ENCODE results near the gene AKAP7. TPM values are rescaled to one million over a fixed set of nuclear protein-coding genes. Genes with fewer than 3 reads are reported as not detected.

AKAP7 gene
- total RNA-seq, 2 experiments from 2014 or later, result 6.2 to 6.5 TPM

DNA sequence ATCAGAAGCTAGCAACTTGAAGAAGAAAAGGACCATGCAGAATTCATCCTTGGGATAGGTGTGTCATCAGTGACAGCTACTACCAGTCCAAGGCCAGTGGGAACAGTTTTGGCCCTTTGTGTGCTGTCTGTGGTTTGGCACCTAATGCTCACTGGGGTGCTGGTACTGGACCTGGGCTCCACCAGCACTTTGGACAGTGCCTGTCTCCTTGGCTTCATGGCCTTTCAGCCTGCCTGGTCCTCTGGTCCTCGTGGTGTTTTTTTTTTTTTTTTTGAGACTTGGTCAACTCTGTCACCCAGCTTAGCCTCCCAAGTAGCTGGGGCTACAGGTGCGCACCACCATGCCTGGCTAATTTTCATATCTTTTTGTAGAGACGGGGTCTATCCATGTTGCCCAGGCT lies 56.3 kb downstream of the AKAP7 start:
- H3K4me1 Mint-ChIP-seq (ENCODE audit: low read depth), result no peaks in the 10 kb centered on the region
- H3K36me3 Mint-ChIP-seq (ENCODE audit: low read depth), result peaks cover 17% of the 10 kb centered on the region
- ATAC-seq (no peak), DNase-seq (no peak)
- CTCF ChIA-PET, result no interaction called here
- no peak overlapping the region for H3K27ac Mint-ChIP-seq
- POLR2A ChIA-PET, result no interaction called here
- peaks cover 29% of the 10 kb centered on the region for H3K9me3 Mint-ChIP-seq
- H3K27me3 Mint-ChIP-seq, result no peaks in the 10 kb centered on the region
- no peak overlapping the region for H3K4me3 Mint-ChIP-seq
- intact Hi-C loops (cut with micrococcal nuclease), result no loop called here
- TF ChIP-seq, protein P1, sequence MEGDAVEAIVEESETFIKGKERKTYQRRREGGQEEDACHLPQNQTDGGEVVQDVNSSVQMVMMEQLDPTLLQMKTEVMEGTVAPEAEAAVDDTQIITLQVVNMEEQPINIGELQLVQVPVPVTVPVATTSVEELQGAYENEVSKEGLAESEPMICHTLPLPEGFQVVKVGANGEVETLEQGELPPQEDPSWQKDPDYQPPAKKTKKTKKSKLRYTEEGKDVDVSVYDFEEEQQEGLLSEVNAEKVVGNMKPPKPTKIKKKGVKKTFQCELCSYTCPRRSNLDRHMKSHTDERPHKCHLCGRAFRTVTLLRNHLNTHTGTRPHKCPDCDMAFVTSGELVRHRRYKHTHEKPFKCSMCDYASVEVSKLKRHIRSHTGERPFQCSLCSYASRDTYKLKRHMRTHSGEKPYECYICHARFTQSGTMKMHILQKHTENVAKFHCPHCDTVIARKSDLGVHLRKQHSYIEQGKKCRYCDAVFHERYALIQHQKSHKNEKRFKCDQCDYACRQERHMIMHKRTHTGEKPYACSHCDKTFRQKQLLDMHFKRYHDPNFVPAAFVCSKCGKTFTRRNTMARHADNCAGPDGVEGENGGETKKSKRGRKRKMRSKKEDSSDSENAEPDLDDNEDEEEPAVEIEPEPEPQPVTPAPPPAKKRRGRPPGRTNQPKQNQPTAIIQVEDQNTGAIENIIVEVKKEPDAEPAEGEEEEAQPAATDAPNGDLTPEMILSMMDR (IDR thresholded peaks at IDR 0.05), result no peak

GRCh38 chr6:131197716-131198115 lies 62.4 kb downstream of the AKAP7 start:
- TF ChIP-seq, protein P1 (IDR thresholded peaks at IDR 0.05), result no peak
- DNase-seq, result peak; percentile 45
- Mint-ChIP-seq H3K27ac (peak overlapping the region; percentile 95), H3K9me3 (peaks cover 26% of the 10 kb centered on the region), H3K4me3 (peak overlapping the region; percentile 47), H3K4me1 (ENCODE audit: low read depth) (peaks cover 37% of the 10 kb centered on the region), H3K36me3 (ENCODE audit: low read depth) (peaks cover 17% of the 10 kb centered on the region), H3K27me3 (no peaks in the 10 kb centered on the region)
- intact Hi-C loops (cut with micrococcal nuclease), result no loop called here
- CTCF ChIA-PET, result interaction anchor here (1.5 to 3.9 kb wide), 3 partner anchors 14 to 335 kb away, joined by 6 to 86 read pairs (median 31); no protein-coding TSS in a partner anchor
- POLR2A ChIA-PET, result no interaction called here
- no peak for ATAC-seq

GRCh38 chr6:131199568-131200272 lies 64.5 kb downstream of the AKAP7 start:
- POLR2A ChIA-PET, result interaction anchor here (0.9 to 2.1 kb wide), 5 partner anchors 257 to 428 kb away, joined by 3 to 7 read pairs (median 5); partner anchors contain the start of gene MED23
- DNase-seq (peak; percentile 85), ATAC-seq (peak; percentile 98)
- TF ChIP-seq, protein P1 (IDR thresholded peaks at IDR 0.05), result peak; percentile 79
- H3K27ac Mint-ChIP-seq, result peak overlapping the region; percentile 95
- H3K36me3 Mint-ChIP-seq (ENCODE audit: low read depth), result peaks cover 9% of the 10 kb centered on the region
- H3K9me3 Mint-ChIP-seq, result peaks cover 6% of the 10 kb centered on the region
- peak overlapping the region; percentile 76 for H3K4me3 Mint-ChIP-seq
- CTCF ChIA-PET, result interaction anchor here (0.6 to 3.9 kb wide), 32 partner anchors 10 to 430 kb away, joined by 3 to 86 read pairs (median 4); partner anchors contain the start of gene MED23
- H3K4me1 Mint-ChIP-seq (ENCODE audit: low read depth), result peaks cover 54% of the 10 kb centered on the region
- intact Hi-C loops (cut with micrococcal nuclease), result loop anchor here (1.0 to 10.0 kb wide), 2 partner anchors 65 to 335 kb away; no protein-coding TSS in a partner anchor
- no peaks in the 10 kb centered on the region for H3K27me3 Mint-ChIP-seq

GRCh38 chr6:131205481-131206244 lies 70.4 kb downstream of the AKAP7 start:
- Mint-ChIP-seq H3K27ac (peak overlapping the region; percentile 32), H3K27me3 (no peaks in the 10 kb centered on the region), H3K36me3 (ENCODE audit: low read depth) (peaks cover 12% of the 10 kb centered on the region), H3K9me3 (peaks cover 3% of the 10 kb centered on the region), H3K4me1 (ENCODE audit: low read depth) (peaks cover 50% of the 10 kb centered on the region), H3K4me3 (no peak overlapping the region)
- POLR2A ChIA-PET, result no interaction called here
- no peak for DNase-seq
- TF ChIP-seq, protein P1 (IDR thresholded peaks at IDR 0.05), result no peak
- intact Hi-C loops (cut with micrococcal nuclease), result loop anchor here (10.0 kb wide), 1 partner anchor 59 kb away; no protein-coding TSS in a partner anchor
- CTCF ChIA-PET, result interaction anchor here (0.7 to 3.5 kb wide), 4 partner anchors 254 to 423 kb away, joined by 3 to 25 read pairs (median 3); partner anchors contain the start of gene MED23
- ATAC-seq, result no peak

All from activated CD8-positive, alpha-beta T cell treated with anti-CD3 and anti-CD28 coated beads for 36 hours (primary cell).